Thoracic aorta (tissue), 2 donors: ENCODE data around the gene EME2. TPM values are rescaled to one million over a fixed set of nuclear protein-coding genes. Genes with fewer than 3 reads are reported as not detected.

Experiments used
- ATAC-seq: fragments of 150-250 bp; one replicate; pipeline ENCODE4 v1.8.0; 2017; ENCODE audit warnings: low read depth; ENCODE audit not compliant: insufficient number of reproducible peaks, low FRiP score
- DNase-seq: peaks from one replicate; pipeline ENCODE4 v3.0.0-alpha.2; 2020; ENCODE audit warnings: low spot score
- H3K27ac ChIP-seq, 2 donors: fragments of 200-600 bp; sonication (generic); 1 replicate in 1 of 2; 2 replicates in 1 of 2; pipeline ENCODE4 v1.5.1; 2016; ENCODE audit warnings: mild to moderate bottlenecking in 2 of 2, moderate library complexity in 2 of 2
- H3K27me3 ChIP-seq: fragments of 200-600 bp; sonication (generic); replicated peaks from 2 replicates; pipeline ENCODE4 v1.6.0; 2016; ENCODE audit warnings: mild to moderate bottlenecking; ENCODE audit not compliant: insufficient read depth
- H3K36me3 ChIP-seq: fragments of 200-600 bp; sonication (generic); one replicate; pipeline ENCODE4 v1.5.1; 2016
- H3K4me1 ChIP-seq, 2 donors: fragments of 200-600 bp; sonication (generic); 1 replicate in 1 of 2; 2 replicates in 1 of 2; pipeline versions ENCODE4 v1.5.1 to v1.6.0; 2016; ENCODE audit warnings: low read depth in 2 of 2, mild to moderate bottlenecking in 1 of 2; ENCODE audit not compliant: control insufficient read depth in 1 of 2
- H3K4me3 ChIP-seq: fragments of 200-600 bp; sonication (generic); 2 replicates; pipeline ENCODE4 v1.5.1; 2016; ENCODE audit warnings: mild to moderate bottlenecking
- H3K9me3 ChIP-seq: fragments of 200-600 bp; sonication (generic); 2 replicates; pipeline ENCODE4 v1.5.1; 2016
- total RNA-seq, 2 donors: library from RNA; depleted of rRNA; stranded (reverse); fragments of >200 nt; gene quantifications; one replicate each; pipeline versions ENCODE4 v1.1.0 to v1.2.3, GENCODE V29; 2016
- TF ChIP-seq, protein P1 (sequence below): fragments of 200-600 bp; sonication (generic); IDR thresholded peaks from one replicate; pipeline ENCODE4 v1.5.1; 2019; ENCODE audit warnings: antibody characterized with exemption

The EME2 gene
- total RNA-seq, 2 donors from 2014 or later = 23.4 to 29.2 TPM

DNA sequence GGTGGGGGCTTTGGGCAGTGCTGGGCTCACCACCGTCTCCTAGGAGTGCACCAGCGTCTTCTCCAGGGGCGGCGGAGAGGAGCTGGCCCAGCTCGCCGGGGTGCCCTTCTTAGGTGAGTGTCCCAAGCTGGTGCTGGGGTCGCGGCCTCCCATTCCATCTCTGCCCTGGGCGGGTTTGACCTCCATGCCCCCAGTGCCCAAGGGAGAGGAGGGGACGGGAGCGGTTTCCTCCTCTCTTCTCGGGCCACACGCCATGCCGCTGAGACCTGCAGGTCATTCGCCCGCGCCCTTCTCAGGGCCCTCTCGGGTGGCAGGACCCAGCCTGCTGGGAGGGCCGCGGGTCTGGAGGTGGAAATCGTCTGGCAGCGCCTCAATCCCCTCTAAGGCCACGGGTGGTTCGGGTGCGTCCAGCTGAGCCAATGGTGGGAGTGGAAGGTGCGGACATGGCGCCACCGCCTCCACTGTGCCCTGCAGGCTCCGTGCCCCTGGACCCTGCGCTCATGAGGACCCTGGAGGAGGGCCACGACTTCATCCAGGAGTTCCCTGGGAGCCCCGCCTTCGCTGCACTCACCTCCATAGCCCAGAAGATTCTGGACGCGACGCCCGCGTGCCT, 15.6 kb downstream of the EME2 start:
- Histone ChIP-seq H3K9me3 (no peaks in the 10 kb centered on the region), H3K36me3 (peaks cover 25% of the 10 kb centered on the region), H3K27me3 (no peaks in the 10 kb centered on the region), H3K4me3 (no peak overlapping the region), H3K4me1 (peaks cover 6 to 22% of the 10 kb centered on the region in 2 donors), H3K27ac (no peak overlapping the region)
- TF ChIP-seq, protein P1, sequence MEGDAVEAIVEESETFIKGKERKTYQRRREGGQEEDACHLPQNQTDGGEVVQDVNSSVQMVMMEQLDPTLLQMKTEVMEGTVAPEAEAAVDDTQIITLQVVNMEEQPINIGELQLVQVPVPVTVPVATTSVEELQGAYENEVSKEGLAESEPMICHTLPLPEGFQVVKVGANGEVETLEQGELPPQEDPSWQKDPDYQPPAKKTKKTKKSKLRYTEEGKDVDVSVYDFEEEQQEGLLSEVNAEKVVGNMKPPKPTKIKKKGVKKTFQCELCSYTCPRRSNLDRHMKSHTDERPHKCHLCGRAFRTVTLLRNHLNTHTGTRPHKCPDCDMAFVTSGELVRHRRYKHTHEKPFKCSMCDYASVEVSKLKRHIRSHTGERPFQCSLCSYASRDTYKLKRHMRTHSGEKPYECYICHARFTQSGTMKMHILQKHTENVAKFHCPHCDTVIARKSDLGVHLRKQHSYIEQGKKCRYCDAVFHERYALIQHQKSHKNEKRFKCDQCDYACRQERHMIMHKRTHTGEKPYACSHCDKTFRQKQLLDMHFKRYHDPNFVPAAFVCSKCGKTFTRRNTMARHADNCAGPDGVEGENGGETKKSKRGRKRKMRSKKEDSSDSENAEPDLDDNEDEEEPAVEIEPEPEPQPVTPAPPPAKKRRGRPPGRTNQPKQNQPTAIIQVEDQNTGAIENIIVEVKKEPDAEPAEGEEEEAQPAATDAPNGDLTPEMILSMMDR = no peak
- DNase-seq (no peak), ATAC-seq (no peak)

DNA sequence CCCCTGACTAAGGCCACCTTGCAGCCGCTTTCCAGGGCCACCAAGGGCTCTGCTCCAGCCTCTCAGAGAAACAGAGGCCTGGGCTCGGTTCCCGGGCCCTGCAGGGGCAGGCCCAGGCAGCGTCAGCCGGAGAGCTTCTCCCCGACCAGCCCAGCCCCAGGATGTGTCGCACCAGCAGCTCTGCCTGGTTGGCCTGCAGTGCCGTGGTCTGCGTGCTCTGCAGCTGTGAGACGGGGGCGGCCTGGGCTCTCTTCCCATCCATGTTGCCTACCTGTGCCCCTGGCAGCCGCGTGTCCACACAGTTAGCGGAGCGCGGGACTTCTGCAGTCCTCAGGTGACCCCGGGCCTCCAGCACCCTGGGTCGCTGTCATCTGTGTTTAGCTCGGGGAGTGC, 16.1 kb downstream of the EME2 start:
- ATAC-seq (no peak), DNase-seq (no peak)
- peaks cover 25% of the 10 kb centered on the region for H3K36me3 ChIP-seq

DNA sequence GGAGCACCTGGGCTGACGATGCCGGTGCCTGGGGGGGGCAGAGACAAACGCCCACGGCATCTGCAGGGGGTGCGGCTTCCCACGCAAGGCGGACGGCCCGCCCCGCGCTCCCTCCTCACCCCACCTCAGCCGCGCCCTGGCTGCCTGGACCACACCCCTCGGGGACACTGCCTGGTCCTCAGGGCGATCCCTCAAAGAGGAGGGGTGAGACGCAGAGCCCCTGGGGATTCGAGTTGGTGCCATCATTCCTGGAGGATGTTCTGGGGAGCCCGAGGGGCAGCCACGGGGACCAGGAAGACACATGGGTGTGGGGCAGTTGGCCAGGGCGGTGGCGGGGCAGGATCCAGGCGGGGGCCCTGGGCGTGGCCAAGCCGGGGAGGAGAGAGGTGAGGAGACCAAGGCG, 17.0 kb downstream of the EME2 start:
- Histone ChIP-seq H3K27me3 (no peaks in the 10 kb centered on the region), H3K36me3 (peaks cover 25% of the 10 kb centered on the region), H3K4me1 (peaks cover 0 to 8% of the 10 kb centered on the region in 2 donors), H3K4me3 (no peak overlapping the region), H3K27ac (no peak overlapping the region), H3K9me3 (no peaks in the 10 kb centered on the region)
- TF ChIP-seq, protein P1 = no peak
- DNase-seq (no peak), ATAC-seq (no peak)

More for the DNA sequence above, 16.1 kb downstream of the EME2 start:
- TF ChIP-seq, protein P1 = no peak
- no peak overlapping the region for H3K4me3 ChIP-seq
- no peaks in the 10 kb centered on the region for H3K9me3 ChIP-seq
- H3K27me3 ChIP-seq = no peaks in the 10 kb centered on the region
- peaks cover 6 to 17% of the 10 kb centered on the region in 2 donors for H3K4me1 ChIP-seq
- no peak overlapping the region for H3K27ac ChIP-seq

DNA sequence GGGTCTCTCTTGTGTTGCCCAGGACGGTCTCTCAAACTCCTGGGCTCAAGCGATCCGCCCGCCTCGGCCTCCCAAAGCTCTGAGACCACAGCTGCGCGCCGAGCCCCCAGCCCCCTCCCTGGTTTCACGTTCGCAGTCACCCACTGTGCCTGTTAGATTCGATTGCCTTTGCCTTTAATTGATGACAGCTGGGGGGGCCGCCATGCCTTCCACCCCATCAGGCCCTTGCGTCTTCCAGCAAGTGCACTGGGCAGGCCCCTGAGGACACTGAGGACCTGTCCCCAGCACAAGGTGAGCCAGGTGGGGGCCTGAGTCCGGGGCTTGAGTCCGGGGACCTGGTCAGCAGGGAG, 17.6 kb downstream of the EME2 start:
- ATAC-seq (no peak), DNase-seq (no peak)
- H3K27ac ChIP-seq = no peak overlapping the region
- H3K4me1 ChIP-seq = peaks cover 0 to 2% of the 10 kb centered on the region in 2 donors
- H3K4me3 ChIP-seq = no peak overlapping the region
- H3K36me3 ChIP-seq = peaks cover 25% of the 10 kb centered on the region
- TF ChIP-seq, protein P1 = no peak
- H3K9me3 ChIP-seq = no peaks in the 10 kb centered on the region
- no peaks in the 10 kb centered on the region for H3K27me3 ChIP-seq

DNA sequence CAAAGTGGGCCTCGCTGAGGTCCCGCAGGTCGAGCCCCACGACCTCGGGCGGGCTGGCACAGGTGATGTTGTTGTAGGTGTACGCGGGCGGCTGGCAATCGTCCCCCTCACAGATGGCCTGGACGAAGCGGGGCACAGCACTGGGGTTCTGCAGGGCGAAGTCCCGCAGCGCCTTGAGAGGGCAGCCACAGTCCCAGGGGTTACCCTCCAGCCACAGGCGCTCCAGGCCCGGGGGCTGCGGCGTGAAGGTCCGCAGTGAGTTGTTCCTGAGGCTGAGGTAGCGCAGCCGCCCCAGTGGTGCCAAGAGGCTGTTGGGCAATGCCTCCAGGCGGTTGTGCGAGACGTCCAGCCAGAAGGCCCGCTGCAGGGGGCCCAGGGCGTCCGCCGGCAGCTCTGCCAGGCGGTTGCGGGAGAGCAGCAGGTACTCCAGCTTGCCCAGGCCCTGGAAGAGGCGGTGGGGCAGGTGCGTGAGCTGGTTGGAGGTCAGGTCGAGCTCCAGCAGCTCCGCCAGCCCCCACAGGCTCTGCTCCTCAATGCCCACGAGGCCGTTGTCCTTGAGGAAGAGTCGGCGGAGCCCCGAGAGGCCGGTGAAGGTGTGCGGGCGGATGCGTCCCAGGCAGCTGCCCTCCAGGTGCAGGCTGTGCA, 18.1 kb downstream of the EME2 start:
- TF ChIP-seq, protein P1 = no peak
- ATAC-seq = no peak
- no peaks in the 10 kb centered on the region for H3K4me1 ChIP-seq

More for the DNA sequence above, 18.1 kb downstream of the EME2 start:
- no peak overlapping the region for H3K27ac ChIP-seq
- DNase-seq = no peak
- no peak overlapping the region for H3K4me3 ChIP-seq
- no peaks in the 10 kb centered on the region for H3K27me3 ChIP-seq
- H3K36me3 ChIP-seq = peaks cover 25% of the 10 kb centered on the region
- no peaks in the 10 kb centered on the region for H3K9me3 ChIP-seq
